ENCODE data around the gene PIEZO2.
"Not testable (repeated sequence)": the region's sequence is repeated elsewhere in the genome, so short reads cannot be mapped to it uniquely, and the experiment has no call there.

Gene PIEZO2

DNA sequence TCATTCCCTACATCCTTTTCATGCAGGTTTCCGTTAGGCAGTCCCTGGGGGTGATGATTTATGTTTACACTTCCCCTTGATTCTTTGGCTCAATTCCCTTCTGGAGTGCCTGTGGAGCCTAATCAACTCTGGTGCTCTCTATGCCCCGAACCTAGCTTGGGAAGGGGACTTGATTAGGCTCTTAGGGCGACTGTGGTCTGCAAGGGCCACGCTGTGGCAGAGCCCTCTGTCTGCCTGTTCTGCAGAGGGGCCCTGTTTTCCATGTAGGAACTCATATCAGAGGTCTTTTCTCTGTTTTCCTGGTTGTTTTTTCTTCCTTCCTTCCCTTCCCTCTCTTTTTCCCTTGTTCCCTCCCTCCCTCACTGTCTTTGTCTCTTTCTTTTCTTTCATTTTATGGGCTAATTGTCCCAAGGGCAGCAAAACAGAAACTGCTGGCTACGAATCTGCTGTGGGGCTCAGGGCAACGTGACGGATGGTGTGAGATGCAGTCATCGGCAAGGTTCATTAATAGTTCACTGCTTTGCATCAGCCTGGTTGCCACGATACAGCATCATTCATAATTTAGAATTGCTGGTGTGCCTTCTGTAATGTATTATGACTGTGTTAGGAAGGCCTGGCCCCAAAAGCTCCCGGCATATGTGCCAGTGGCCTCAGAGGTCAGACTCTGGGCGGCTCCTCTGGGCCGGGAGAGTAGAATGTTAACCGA lies 489.0 kb downstream of the PIEZO2 start:
- no peak for DNase-seq

DNA sequence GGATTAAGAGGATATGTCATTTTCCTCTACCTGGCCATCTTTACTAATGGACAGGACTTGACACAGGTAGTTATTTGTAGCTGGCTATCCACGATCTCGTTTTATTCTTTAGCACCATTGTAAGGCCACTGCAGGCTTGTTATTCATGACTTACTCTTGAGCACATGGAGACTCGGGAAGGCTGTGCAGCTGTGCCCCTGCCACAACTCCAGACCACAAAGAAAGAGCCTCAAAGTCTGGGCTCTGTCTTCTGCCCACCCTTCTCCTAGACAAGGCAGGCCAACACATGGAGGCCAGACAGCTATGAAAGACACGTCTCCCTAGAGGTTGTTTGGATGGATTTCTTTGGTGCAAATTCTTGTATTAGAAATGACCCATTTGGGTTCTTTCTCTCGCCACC lies 489.8 kb downstream of the PIEZO2 start:
- DNase-seq: no peak

DNA sequence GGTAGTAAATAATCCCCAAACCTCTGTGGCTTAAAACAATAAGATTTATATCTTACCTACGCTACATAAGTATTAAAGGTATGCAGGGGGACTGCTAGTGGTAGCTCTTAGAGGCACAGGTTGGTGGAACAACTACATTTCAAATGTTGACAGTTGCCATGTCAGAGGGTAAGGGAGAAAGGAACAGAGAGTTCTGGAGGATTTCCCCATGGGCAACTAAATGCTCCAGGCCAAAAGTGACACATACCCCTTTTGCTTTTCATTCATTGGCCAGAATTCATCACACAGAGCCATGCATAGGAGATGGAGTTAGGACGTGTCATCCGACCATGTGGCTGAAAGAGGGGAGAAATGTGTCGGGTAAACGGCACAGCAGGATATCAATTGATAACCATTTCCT lies 490.4 kb downstream of the PIEZO2 start:
- no peak for DNase-seq

DNA sequence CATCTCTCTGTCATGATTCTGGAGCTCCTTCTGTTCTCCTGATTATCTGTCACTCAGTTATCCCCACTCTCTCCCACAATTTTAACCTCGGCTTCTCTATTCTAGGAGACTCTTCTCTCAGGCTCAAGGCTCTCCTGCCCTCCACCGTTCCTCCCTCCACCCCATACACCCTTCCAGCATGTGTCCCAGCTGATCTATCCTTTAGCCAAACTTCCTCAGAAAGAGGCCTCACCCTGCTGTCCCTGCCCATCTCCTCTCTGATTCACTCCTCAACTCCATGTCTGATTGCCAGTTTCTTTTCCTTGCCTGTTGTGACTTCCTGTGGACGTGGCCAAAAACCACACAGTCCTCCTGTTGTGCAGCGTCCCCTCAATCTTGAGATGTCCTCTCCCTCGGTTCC lies 505.4 kb downstream of the PIEZO2 start:
- DNase-seq: not testable (repeated sequence)

DNA sequence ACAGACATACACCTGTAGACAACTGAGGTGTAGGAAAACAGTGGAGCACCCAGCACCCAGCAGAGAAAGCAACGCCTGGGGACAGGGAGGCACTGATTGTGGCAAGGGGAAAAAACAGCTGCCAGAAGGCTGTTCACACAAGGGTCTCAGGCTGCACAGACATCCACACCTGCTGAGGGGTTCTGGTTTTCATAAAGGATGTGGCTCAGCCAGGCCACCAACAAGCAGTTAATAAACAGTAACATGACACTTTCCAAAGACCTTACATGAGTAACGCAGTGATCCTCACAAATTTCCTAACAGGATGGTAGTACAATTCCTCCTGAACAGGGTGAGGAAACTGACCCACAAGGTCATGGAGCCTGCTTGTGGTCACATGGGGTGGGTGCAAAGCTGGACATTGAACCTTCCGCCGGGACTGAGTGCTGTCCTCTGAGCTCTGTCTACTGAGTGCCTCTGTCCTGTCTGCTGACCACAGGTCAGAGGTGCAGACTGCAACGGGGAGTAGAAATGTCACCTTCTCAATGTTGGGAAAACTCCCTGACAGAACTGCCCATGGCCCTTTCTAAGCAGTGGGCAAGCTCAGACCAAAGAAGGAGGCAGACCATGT lies 506.3 kb downstream of the PIEZO2 start:
- DNase-seq: not testable (repeated sequence)

GRCh38 chr18:10638539-10638885 lies 510.9 kb downstream of the PIEZO2 start:
- DNase-seq: not testable (repeated sequence)

DNA sequence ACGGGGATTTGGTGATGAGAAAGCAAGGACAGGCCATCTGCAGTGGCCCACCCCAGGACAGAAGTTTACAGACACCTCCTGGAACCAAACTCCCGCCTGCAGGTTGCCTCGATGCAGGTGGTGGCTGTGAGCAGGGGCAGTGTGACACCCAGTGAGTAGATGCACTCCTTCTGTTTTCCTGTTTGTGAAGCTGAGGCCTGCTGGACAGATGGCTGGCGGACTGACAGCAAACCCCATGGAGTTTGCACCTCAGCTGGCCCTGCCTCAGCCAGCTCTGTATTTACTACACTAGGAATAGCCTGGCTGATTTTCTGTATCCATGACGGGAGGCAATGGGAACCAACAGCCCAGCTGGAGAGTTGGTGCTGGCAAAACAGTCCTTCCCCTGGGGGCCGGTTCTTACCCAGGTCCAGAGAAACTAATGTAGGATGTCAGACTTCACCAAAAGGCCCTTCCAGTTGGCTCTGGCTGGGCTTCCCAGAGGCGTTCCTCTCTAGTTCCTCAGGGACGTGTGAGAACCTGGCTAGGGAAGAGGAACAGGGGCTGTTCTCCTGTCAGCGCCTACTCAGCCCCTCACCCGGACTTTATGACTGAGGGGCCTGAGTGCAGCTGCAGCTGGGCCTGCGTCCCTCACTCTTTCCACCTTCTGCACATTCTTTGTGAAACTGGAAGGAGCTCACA lies 511.4 kb downstream of the PIEZO2 start:
- not testable (repeated sequence) for DNase-seq

DNA sequence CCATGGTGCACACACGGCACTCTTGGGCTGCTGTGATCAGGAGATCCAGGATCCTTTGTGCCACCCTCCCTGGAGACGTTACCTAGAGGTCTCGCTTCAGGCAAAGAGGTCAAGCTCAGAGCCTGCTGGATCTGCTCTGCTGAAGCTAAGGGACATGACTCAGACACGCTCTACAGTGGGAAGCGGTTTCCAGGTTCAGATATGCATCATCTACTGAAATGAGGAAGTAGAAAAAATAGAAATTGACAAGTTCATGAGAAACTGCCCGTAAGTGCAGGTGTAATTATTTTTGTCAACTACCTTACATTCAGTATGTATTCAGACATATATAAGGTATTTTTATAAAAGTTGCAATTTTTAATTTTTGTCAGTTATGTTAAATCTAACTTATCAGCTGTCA lies 520.3 kb downstream of the PIEZO2 start:
- DNase-seq: not testable (repeated sequence)

- not testable (repeated sequence) for DNase-seq
Observed at GRCh38 chr18:10626606-10627213, 522.7 kb downstream of the PIEZO2 start.

GRCh38 chr18:10623606-10624005 lies 525.8 kb downstream of the PIEZO2 start:
- DNase-seq: not testable (repeated sequence)

- DNase-seq: not testable (repeated sequence)
Observed at GRCh38 chr18:10622982-10623381, 526.4 kb downstream of the PIEZO2 start.

- DNase-seq: not testable (repeated sequence)
Observed at GRCh38 chr18:10620670-10621329, 528.6 kb downstream of the PIEZO2 start.

Measured in stimulated activated CD4-positive, alpha-beta T cell treated with anti-CD3 and anti-CD28 coated beads, Interleukin-15, amount 100 ng/mL, for 24 hours (primary cell).